T47D (cell line): ENCODE measurements around the gene SP140.
"Not testable (repeated sequence)": the region's sequence is repeated elsewhere in the genome, so short reads cannot be mapped to it uniquely, and the experiment has no call there.

Experiments used
- DNase-seq, 2 experiments: peaks; one replicate each; pipeline versions ENCODE4 v3.0.0 to v3.0.0-alpha.2; 2011 to 2012; ENCODE audit warnings: low read depth in 1 of 2, low spot score in 1 of 2
- JUND ChIP-seq: IDR thresholded peaks from 2 replicates; pipeline ENCODE4 v1.6.1; 2012; ENCODE audit warnings: low read depth
- in situ Hi-C: cut with HindIII; loops from 2 replicates; pipeline ENCODE4 v1.10.0; 2016; ENCODE audit warnings: low sequenced_read_pairs, low pct_unique_long_range_greater_than_20kb

SP140 gene

GRCh38 chr2:230327418-230328154 is 102.0 kb downstream of the SP140 start:
- in situ Hi-C loops = no loop called here
- DNase-seq = peak in 1 of 2 experiments; percentile 50
- TF ChIP-seq JUND = no peak

- TF ChIP-seq JUND = no peak
- in situ Hi-C loops = no loop called here
- DNase-seq = no peak
These were observed 102.6 kb downstream of the SP140 start for GRCh38 chr2:230328155-230328458.

- DNase-seq = no peak
- in situ Hi-C loops = no loop called here
- no peak for TF ChIP-seq JUND
These were observed 104.5 kb downstream of the SP140 start for GRCh38 chr2:230329946-230330605.

GRCh38 chr2:230330725-230331124 is 105.2 kb downstream of the SP140 start:
- in situ Hi-C loops = no loop called here
- no peak for TF ChIP-seq JUND
- no peak for DNase-seq

- peak in 1 of 2 experiments; percentile 76 for DNase-seq
- in situ Hi-C loops = no loop called here
- TF ChIP-seq JUND = no peak; the same call in 1 of the 2 replicates
These were observed 109.9 kb downstream of the SP140 start for GRCh38 chr2:230335461-230335863.

- DNase-seq = no peak
- no peak for TF ChIP-seq JUND
- in situ Hi-C loops = no loop called here
These were observed 110.4 kb downstream of the SP140 start for GRCh38 chr2:230335864-230336506.

- in situ Hi-C loops, DNase-seq: not testable (repeated sequence)
These were observed 116.5 kb downstream of the SP140 start for GRCh38 chr2:230341936-230342528.

GRCh38 chr2:230343041-230343624 is 117.6 kb downstream of the SP140 start:
- DNase-seq, in situ Hi-C loops: not testable (repeated sequence)

GRCh38 chr2:230343747-230344146 is 118.2 kb downstream of the SP140 start:
- in situ Hi-C loops = no loop called here
- TF ChIP-seq JUND = no peak
- DNase-seq = no peak

- in situ Hi-C loops = no loop called here
- TF ChIP-seq JUND = no peak
- no peak for DNase-seq
These were observed 120.9 kb downstream of the SP140 start for GRCh38 chr2:230346465-230346864.

- in situ Hi-C loops = no loop called here
- no peak for TF ChIP-seq JUND
- no peak for DNase-seq
These were observed 121.5 kb downstream of the SP140 start for GRCh38 chr2:230346921-230347533.

- TF ChIP-seq JUND = no peak
- in situ Hi-C loops = no loop called here
- no peak for DNase-seq
These were observed 122.2 kb downstream of the SP140 start for GRCh38 chr2:230347659-230348305.
